ENCODE measurements around the gene SIPA1.
A peak's percentile ranks its signal among the peaks of the same experiment; 100 is the strongest.

SIPA1 gene

DNA sequence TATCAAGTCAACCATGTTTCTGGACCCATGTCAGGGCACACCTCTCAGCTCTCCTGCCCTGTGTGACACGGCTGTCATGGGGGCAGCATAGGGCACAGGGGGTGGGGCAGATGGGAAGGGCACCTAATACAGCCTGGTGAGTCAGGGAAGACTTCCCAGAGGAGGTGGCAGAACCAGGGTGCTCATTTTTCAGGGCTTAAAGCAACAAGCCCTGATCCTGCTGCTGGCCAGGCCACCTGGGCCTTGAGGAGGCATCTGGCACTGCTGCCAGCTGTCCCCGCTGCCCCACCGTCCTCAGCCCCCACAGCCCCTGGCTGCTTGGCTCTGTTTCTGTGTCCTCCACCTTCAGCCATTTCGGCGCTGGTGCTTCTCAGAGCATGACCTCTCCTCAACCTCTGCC is 28.2 kb upstream of the SIPA1 start:
- no peak for DNase-seq

DNA sequence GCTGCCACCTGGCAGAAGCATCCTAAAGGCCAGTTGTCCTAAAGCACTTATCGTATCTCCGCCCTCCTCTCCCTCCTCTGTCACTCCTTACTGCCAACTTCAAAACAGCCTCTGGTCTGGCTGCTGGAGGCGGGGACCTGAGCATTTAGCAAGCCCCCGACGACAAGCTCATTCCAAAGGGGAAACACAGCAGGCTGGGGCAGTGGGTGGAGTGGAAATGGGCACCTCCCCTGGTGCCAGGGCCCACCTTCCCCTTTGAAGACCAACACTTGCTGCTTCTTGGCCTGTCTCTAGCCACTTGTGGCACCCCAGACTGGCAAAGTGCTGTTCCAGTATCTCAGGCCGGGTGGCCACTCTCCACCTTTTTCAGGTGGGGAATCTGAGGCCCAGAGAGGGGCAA is 27.5 kb upstream of the SIPA1 start:
- DNase-seq, result no peak

DNA sequence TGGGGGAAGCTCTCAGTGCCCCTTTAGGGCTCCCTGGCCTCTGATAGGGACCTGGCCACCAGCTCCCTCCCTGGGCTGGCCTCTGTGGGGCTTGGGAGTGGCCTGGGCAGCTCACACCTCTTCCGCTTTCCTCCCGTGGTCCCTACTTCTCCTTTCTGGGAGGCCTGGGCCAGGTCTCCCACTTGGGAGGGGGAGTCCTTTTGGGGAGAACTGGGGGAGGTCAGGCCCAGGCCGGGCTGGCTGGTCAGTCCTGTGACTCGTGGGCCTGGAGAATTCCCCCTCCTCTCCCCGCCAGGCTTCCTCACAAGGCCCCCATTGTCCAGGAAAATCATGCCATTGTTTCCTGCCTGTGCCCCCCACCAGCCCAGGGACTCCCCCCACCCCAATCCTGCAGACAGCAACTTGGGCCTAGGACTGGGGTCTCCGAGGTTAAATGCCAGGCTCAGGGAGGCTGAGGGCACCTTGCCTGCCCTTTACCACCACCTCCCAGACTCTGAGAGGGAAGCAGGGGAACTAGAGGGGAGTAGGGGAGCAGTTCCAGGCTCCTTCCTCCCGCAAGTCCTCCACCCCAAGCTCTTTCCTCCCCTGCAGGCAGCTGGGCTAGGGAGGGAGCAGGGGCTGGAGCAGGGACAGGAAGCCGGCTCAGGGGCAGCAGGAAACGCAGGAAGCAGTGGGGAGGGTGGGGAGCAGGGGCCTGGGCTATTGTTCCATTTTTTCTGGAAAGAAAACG is 26.7 kb upstream of the SIPA1 start:
- no peak for DNase-seq

GRCh38 chr11:65611758-65612603 is 25.9 kb upstream of the SIPA1 start:
- DNase-seq, result no peak

DNA sequence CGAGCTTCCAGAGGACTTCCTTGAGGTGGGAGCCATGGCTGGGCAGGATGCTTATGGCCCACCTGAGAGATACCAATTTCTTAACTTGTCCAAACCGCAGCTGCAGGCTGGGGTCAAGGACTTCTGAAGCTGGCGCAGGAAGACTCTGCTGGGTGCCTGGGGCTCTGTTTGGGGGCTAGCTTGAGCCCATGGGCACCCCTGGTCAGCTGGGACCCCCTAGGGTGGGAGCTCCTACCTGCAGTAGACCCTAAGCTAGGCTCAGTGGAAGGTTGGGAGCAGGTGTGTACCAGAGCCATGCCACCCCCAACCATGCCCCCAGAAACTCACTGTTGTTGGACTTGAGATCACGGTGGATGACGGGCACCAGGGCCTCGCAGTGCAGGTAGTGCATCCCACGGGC is 25.2 kb upstream of the SIPA1 start:
- no peak for DNase-seq

GRCh38 chr11:65613091-65613928 is 24.6 kb upstream of the SIPA1 start:
- no peak for DNase-seq

GRCh38 chr11:65615229-65615949 is 22.5 kb upstream of the SIPA1 start, which contains the start of gene PCNX3:
Gene PCNX3 (plus strand): TSS chr11:65615776. CDS start chr11:65616312, 536 bp downstream.
- peak; percentile 100 for DNase-seq

DNA sequence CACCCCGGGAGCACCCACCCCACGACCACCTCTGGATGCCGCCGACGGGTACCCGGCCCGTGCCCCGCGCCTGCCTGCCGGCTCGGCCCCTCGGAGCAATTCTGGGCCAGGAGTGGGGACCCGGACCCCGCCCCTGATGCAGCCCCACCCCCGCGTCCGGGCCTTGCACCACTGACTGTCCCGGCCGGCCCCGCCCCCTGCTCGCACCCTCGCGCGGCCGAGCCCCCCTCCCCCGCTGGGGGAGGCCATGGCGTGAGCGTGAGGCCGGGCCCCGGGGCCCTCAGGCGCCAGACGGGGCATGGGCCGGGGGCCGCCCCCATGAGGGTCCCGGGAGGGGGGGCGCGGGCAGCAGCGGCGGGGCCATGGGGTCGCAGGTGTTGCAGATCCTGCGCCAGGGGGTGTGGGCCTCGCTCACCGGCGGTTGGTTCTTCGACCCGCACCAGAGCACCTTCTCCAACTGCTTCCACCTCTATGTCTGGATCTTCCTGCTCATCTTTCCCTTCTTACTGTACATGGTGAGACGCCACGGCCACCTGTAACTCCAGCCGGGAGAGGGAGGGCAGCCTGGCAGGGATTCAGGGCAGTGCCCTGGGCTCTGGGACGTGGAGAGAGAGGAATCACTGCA is 21.8 kb upstream of the SIPA1 start:
- no peak for DNase-seq

- no peak for DNase-seq
Observed at GRCh38 chr11:65616575-65617001, 21.3 kb upstream of the SIPA1 start.

GRCh38 chr11:65617136-65617850 is 20.6 kb upstream of the SIPA1 start:
- no peak for DNase-seq

DNA sequence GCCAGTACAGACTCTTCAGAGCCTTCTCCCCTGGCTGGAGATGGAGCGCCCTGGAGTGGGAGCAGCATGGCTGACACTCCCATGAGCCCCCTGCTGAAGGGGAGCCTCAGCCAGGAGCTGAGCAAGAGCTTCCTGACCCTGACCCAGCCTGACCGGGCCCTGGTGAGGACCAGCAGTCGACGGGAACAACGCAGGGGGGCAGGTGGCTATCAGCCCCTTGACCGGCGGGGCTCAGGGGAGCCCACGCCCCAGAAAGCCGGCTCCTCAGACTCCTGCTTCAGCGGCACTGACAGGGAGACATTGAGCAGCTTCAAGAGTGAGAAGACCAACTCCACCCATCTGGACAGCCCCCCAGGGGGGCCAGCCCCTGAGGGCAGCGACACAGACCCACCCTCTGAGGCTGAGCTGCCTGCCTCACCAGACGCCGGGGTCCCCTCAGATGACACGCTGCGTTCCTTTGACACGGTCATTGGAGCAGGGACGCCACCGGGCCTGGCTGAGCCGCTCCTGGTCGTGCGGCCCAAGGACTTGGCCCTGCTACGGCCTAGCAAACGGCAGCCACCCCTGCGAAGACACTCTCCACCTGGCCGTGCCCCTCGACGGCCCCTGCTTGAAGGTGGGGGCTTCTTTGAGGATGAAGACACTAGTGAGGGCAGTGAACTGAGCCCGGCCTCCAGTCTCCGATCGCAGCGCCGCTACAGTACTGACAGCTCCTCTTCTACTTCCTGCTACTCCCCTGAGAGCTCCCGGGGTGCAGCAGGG is 19.7 kb upstream of the SIPA1 start:
- no peak for DNase-seq

DNA sequence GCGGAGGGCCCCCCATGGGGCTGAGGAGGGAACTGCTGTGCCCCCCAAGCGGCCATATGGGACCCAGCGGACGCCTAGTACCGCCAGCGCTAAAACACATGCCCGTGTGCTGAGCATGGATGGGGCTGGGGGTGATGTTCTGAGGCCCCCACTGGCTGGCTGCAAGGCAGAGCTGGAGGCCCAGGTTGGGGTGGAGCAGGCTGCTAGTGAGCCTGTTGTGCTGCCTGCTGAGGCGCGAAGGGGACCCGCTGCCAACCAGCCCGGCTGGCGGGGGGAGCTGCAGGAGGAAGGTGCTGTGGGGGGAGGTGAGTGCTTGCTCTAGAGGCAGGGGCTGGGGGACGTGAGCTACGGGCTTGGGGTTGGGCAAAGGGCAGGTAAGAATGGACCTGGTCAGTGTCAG is 19.1 kb upstream of the SIPA1 start:
- no peak for DNase-seq

- no peak for DNase-seq
Observed at GRCh38 chr11:65619281-65619928, 18.5 kb upstream of the SIPA1 start.

- DNase-seq, result no peak
Observed at GRCh38 chr11:65620666-65621065, 17.2 kb upstream of the SIPA1 start.

GRCh38 chr11:65621460-65621859 is 16.4 kb upstream of the SIPA1 start:
- DNase-seq, result no peak

GRCh38 chr11:65622011-65622410 is 15.9 kb upstream of the SIPA1 start:
- no peak for DNase-seq

DNA sequence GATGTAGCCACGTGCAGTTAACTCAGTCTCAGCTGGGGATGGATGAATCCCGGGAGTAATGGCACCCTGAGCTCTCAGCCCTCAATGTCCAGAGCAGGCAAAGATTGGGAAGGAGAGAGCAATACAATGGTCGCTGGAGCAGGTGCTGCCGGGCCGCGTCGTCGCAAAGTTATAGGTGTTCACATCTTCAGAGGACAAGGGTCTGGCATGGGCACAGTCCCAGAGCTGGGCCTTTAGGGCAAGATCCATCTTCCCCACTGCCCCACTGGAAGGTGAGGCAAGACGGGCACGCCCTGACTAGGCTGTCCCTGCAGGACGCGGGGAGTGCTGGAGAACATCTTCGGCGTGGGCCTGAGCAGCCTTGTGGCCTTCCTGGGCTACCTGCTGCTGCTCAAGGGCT is 14.7 kb upstream of the SIPA1 start:
- DNase-seq, result no peak

DNA sequence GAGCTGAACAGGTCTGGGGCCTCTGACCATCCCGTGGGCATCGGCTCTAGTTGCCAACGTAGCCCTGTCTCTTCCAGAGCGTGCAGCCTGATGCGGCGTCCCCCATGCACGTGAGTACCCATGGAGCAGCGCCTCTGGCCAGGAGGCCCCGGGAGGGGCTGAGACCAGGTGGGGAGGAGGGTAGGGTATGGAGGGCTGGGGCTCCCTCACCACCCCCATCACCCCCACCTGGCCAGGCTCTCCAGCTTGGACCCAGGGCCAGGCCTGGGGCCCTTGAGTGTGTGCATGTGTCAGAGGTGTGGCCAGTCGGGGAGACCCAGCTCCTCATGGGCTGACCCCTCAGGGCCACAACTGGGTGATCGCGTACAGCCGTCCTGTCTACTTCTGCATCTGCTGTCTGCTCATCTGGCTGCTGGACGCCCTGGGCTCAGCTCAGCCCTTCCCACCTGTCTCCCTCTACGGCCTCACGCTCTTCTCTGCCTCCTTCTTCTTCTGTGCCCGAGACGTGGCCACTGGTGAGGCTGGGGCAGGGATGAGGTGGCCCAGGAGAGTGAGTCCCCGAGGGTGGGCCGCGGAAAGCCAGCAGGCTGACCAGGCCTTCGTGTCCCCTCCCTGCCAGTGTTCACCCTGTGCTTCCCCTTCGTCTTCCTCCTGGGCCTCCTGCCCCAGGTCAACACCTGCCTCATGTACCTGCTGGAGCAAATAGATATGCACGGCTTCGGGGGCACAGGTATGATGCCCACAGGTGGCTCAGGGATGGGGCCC is 13.9 kb upstream of the SIPA1 start:
- DNase-seq, result no peak

GRCh38 chr11:65624931-65625627 is 12.8 kb upstream of the SIPA1 start:
- DNase-seq, result no peak
